GM10847 (cell line): ENCODE data around the gene MICU1.

ENCODE experiments used
- POLR2A ChIP-seq: IDR thresholded peaks from 2 replicates; pipeline ENCODE4 v1.6.1; 2011; ENCODE audit not compliant: insufficient read length; ENCODE audit errors: extremely low read depth

The MICU1 gene

GRCh38 chr10:72540193-72540807 lies 85.6 kb downstream of the MICU1 start:
- TF ChIP-seq POLR2A = no peak

GRCh38 chr10:72539137-72539536 lies 86.7 kb downstream of the MICU1 start:
- no peak for TF ChIP-seq POLR2A

GRCh38 chr10:72525689-72526088 lies 100.2 kb downstream of the MICU1 start:
- no peak for TF ChIP-seq POLR2A

GRCh38 chr10:72525277-72525676 lies 100.6 kb downstream of the MICU1 start:
- TF ChIP-seq POLR2A = no peak

GRCh38 chr10:72524489-72524888 lies 101.4 kb downstream of the MICU1 start:
- TF ChIP-seq POLR2A = no peak

- no peak for TF ChIP-seq POLR2A
These were observed 101.9 kb downstream of the MICU1 start for GRCh38 chr10:72523932-72524396.

GRCh38 chr10:72523062-72523461 lies 102.8 kb downstream of the MICU1 start:
- TF ChIP-seq POLR2A = no peak

DNA sequence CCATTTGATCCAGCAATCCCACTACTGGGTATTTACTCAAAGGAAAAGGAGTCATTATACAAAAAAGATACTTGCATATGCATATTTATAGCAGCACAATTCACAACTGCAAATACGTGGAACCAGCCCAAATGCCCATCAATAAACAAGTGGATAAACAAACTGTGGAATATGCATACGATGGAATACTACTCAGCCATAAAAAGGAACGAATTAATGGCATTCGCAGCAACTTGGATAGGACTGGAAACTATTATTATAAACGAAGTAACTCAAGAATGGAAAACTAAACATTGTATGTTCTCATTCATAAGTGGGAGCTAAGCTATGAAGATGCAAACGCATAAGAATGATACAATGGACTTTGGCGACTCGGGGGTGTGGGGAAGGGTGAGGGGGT lies 108.6 kb downstream of the MICU1 start:
- TF ChIP-seq POLR2A = no peak

DNA sequence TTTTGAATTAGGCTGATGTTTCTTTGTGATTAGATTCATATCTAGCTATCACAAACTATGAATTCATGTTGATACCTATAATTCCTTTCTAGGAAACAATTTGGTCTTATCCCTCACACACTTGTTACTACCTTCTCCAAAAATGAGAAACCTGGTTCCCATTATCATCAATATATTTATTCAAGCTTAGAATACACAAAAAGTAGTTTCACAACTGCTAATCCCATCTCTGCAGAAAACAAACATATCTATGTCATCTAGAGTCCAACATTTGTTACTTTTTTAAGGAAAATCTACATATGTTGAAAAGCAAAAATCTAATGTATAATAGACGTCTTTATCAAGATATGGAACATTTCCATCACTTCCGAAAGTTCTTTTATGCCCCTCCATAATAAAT lies 110.4 kb downstream of the MICU1 start:
- TF ChIP-seq POLR2A = no peak

- TF ChIP-seq POLR2A = no peak
These were observed 112.0 kb downstream of the MICU1 start for GRCh38 chr10:72513910-72514309.

DNA sequence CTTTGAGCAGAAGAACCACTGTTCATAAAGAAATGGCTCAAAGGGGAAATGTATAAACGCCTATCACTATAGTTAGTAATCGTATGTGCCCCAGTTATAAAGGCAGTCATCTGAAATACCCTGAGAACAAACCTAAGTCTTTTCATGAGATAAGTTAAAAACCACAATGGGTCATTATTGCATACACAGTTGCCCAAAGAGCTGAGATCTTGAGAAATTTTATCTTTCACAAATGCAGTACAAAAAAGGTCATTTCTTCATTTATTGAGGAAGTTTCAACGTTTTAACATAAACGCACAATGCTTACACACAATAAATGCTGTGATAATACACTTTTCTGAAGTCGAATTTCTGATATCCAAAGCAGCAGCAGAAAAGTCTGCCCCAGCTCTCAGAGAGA lies 114.4 kb downstream of the MICU1 start:
- TF ChIP-seq POLR2A = no peak

- TF ChIP-seq POLR2A = no peak
These were observed 115.9 kb downstream of the MICU1 start for GRCh38 chr10:72509941-72510340.

DNA sequence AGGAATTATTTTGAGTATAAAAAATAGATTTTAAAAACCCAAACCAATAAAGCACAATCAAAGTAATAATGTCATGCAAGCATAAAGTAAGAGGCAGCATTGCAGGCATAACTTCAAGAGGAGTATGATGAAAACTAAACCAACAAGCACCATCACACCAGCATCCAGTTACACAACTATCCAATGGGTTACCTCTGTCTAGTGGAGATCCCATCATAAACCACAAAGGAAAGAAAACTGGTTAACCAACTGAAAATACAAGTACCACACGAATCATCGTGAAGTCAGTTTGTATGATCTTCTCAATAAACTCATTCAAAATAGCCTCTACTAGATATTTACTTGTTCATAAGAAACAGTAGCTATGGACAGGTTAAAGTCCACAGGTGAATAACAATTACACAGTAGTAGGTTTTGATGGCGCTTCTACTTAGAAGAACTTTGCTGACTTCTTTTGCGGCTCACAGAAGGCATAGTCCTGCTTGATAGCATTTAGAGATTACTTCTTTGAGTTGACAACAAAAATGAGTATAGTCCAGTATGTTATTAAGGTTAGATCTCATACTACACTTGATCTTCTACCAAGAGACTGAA lies 116.6 kb downstream of the MICU1 start:
- TF ChIP-seq POLR2A = no peak

GRCh38 chr10:72508033-72508432 lies 117.8 kb downstream of the MICU1 start:
- no peak for TF ChIP-seq POLR2A

DNA sequence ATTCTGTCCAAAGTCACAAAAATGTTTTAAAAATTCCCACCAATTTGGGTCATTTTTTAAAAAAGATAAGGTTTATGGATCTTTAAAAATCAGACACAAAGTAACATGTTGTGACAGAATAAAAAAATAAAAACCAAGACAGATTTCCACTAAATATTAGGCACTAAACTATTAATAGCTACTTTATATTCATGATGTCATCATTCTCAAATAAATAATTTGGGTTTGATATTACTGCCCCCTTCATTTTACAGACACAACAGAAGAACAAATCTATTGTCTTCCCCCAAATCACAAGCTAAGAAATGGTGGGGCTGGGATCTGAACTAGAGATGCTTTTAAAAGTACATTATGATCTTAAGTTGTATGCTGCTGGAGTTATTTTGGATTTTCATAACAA lies 119.4 kb downstream of the MICU1 start:
- no peak for TF ChIP-seq POLR2A

- no peak for TF ChIP-seq POLR2A
These were observed 120.4 kb downstream of the MICU1 start for GRCh38 chr10:72505435-72505834.

DNA sequence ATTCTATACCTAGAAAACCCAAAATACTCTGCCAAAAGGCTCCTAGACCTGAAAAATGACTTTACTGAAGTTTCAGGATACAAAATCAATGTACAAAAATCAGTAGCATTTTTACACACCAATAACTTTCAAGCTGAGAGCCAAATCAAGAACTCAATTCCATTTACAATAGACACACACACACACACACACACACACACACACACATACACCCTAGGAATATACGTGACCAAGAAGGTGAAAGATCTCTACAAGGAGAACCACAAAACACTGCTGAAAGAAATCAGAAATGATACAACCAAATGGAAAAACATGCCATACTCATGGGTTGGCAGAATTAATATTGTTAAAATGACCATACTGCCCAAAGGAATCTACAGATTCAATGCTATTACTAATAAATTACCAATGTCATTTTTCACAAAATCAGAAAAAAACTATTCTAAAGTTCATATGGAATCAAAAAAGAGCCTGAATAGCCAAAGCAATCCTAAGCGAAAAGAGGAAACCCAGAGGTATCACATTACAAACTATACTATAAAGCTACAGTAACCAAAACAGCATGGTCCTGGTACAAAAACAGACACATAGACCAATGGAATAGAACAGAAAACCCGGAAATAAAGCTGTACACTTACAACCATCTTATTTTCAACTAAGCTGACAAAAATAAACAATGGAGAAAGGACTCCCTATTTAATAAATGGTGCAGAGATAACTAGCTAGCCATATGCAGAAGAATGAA lies 122.0 kb downstream of the MICU1 start:
- TF ChIP-seq POLR2A = no peak

- no peak for TF ChIP-seq POLR2A
These were observed 122.6 kb downstream of the MICU1 start for GRCh38 chr10:72503241-72503640.
